ENCODE results near the gene NFKBIA. TPM values are rescaled to one million over a fixed set of nuclear protein-coding genes. Genes with fewer than 3 reads are reported as not detected.

The NFKBIA gene
- total RNA-seq, 4 donors from 2014 or later = 238 to 708 (median 364) TPM

DNA sequence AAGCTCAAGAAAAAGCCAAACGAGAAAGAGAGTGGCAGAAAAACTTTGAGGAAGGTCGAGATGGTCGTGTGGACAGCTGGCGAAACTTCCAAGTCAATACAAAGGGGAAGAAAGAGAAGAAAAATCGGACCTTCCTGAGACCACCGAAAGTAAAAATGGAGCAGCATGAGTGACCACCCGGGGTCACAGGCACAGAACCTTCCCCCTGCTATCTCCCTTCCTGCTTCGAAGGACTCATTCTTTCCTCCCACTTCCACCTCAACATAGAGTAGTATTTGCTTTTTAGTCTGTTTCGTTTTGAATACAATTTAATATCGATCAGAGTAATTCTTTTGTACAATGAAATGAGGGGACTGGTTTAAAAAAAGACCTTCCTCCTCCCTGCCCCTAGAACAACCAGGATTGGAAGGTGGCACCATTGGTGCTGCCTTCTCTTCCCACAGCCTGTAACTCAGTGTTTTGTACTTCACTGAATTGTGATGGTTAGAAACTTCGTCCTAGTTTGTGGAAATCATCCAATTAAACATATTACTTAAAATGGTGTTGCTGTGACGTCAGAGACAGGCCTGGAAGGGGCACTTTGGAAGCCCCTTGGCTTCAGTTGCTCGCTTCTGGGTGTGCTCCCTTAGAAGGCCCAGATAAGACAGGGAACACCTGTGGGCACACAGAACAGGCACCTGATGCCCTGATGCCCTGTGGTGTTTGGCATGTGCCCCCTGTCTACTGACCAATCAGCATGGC, 26.1 kb upstream of the NFKBIA start:
- TF ChIP-seq, protein P1, sequence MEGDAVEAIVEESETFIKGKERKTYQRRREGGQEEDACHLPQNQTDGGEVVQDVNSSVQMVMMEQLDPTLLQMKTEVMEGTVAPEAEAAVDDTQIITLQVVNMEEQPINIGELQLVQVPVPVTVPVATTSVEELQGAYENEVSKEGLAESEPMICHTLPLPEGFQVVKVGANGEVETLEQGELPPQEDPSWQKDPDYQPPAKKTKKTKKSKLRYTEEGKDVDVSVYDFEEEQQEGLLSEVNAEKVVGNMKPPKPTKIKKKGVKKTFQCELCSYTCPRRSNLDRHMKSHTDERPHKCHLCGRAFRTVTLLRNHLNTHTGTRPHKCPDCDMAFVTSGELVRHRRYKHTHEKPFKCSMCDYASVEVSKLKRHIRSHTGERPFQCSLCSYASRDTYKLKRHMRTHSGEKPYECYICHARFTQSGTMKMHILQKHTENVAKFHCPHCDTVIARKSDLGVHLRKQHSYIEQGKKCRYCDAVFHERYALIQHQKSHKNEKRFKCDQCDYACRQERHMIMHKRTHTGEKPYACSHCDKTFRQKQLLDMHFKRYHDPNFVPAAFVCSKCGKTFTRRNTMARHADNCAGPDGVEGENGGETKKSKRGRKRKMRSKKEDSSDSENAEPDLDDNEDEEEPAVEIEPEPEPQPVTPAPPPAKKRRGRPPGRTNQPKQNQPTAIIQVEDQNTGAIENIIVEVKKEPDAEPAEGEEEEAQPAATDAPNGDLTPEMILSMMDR (IDR thresholded peaks at IDR 0.05; ENCODE audit: low read depth) = no peak

DNA sequence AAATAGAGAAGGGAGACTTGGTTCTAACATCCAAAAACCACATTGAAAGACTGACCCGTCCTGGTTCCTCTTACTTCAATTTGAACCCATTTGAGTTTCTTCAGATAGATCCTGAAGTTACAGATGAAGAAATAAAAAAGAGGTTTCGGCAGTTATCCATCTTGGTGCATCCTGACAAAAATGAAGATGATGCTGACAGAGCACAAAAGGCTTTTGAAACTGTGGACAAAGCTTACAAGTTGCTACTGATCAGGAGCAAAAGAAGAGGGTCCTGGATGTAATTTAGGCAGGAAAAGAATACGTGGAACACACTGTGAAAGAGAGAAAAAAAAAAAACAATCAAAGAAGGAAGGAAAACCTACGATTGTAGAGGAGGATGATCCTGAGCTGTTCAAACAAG, 25.4 kb upstream of the NFKBIA start:
- TF ChIP-seq, protein P1 (IDR thresholded peaks at IDR 0.05; ENCODE audit: low read depth) = no peak

DNA sequence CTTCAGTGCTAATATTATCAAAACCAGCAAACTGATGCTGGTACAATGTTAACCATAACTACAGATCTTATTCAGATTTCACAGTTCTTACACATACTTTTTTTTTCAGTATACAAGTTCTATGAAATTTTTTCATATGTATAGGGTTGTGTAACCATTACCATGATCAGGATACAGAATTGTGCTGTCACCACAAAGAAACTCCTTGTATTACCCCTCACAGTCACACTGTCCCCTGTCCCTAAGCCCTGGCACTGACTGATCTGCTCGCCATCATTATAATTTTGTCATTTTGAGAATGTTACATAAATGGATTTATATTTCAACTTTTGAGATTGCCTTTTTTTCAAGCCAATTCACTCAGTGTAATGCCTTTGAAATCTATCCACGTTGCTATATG, 21.3 kb upstream of the NFKBIA start:
- TF ChIP-seq, protein P1 (IDR thresholded peaks at IDR 0.05; ENCODE audit: low read depth) = no peak

DNA sequence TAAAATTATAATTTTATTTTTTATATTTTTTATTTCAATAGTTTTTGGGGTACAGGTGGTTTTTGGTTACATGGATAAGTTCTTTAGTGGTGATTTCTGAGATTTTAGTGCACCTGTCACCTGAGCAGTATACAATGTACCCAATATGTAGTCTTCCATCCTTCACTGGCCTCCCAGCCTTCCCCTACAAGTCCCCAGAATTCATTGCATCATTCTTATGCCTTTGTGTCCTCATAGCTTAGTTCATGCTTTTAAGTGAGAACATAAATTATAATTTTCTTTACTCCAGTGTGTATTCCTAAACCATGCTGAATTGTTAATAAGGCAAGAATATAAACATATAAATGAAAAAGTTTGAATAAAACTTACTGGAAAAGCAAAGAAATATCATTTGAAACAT, 19.1 kb upstream of the NFKBIA start:
- TF ChIP-seq, protein P1 (IDR thresholded peaks at IDR 0.05; ENCODE audit: low read depth) = no peak

DNA sequence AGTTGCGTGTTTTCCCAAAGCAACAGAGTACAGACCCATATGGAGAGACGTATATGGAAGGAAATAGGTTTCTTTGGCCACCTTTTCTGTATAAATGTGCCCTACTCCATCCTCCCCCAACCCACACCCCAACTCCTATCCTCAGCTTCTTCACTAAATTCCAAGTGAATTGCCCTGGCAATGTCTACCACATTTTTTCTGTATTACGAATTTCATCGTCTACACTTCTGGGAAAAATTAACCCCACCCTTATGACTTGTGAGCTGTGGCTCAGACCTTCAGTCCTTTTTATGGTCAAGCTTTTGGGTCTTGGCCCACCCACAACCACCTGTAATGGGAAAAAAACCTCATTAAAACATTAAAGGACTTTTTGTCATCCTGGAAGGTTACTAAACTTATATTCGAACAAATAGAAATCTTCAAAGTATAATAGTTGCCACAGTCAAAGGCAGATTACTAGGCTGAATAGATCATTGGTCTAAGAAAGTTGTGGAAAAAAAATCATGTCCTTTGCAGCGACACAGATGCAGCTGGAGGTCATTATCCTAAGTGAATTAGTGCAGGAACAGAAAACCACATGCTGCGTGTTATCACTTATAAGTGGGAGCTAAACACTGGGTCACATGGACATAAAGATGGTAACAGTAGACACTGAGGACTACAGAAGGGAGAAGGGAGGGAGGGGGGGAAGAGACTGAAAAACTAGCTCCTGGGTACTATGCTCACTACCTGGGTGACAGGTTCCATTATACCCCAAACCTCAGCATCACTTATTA, 15.7 kb upstream of the NFKBIA start:
- TF ChIP-seq, protein P1 (IDR thresholded peaks at IDR 0.05; ENCODE audit: low read depth) = no peak

DNA sequence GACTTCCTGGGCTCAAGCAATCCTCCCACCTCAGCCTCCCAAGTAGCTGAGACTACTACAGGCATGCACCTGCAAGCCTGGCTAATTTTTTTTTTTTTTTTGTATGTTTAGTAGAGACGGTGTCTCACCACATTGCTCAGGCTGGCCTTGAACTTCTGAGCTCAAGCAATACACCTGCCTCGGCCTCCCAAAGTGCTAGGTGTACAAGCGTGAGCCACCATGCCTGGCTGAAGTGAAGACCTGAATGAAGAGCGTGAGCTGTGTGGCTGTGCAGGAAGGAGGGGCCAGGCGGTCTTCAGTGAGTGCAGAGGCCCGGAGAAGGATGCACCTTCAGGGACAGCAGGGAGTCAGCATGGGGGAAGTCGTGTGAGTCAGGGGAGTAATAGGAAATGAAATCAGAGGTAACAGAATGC, 14.9 kb upstream of the NFKBIA start:
- TF ChIP-seq, protein P1 (IDR thresholded peaks at IDR 0.05; ENCODE audit: low read depth) = no peak

DNA sequence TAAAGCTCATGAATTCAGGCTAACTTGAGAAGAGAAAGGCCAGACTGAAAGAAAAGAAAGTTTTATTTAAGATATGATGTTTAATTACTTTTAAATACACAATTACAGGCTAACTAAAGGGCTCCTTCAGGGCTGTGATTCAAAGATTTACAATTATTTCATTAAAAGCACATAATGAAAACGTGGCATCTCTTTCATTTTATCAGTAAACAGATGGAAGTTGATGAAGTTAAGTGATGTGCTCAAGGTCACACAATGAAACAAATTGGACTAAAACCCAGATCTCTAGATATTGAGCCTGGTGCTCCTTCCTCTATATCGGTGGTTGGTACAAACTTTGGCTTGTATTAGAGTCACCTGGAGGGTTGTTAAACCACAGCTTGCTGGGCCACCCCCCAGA, 13.5 kb upstream of the NFKBIA start:
- TF ChIP-seq, protein P1 (IDR thresholded peaks at IDR 0.05; ENCODE audit: low read depth) = no peak

Data from subcutaneous adipose tissue (tissue), 4 donors.